ENCODE data around the gene AVPR2. TPM values are rescaled to one million over a fixed set of nuclear protein-coding genes. Genes with fewer than 3 reads are reported as not detected.

AVPR2 gene
- total and polyA plus RNA-seq, 9 donors: 0.34 to 1.5 (median 0.55) TPM; not detected in 3

DNA sequence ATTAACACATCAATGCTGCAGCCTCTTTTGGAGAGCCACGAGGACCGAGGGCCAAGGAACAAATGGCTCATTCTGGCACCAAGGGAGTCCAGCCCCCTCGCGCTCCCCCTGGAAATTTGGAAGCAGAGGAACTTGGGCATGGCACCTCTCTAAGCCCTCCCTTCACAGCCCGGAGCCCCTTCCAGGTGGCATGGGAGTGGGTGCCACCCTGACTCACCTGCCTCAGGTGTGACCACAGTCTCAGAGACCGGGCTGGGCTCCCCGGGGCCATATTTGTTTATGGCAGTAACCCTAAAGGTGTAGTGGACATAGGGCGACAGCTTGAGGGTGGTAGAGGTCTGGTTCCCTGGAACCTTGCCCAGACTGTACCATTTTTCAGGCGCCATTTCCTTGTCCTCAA, 37.3 kb upstream of the AVPR2 start:
- Histone ChIP-seq H3K36me3 (no peaks in the 10 kb centered on the region), H3K4me3 (no peak overlapping the region), H3K27me3 (no peaks in the 10 kb centered on the region), H3K4me1 (ENCODE audit: insufficient read depth) (no peaks in the 10 kb centered on the region), H3K27ac (no peak overlapping the region), H3K9me3 (no peaks in the 10 kb centered on the region)
- WGBS, 3 donors: 76 to 80% (median 79%) methylated on average over 9 of the region's 9 CpGs
- TF ChIP-seq, protein P1, sequence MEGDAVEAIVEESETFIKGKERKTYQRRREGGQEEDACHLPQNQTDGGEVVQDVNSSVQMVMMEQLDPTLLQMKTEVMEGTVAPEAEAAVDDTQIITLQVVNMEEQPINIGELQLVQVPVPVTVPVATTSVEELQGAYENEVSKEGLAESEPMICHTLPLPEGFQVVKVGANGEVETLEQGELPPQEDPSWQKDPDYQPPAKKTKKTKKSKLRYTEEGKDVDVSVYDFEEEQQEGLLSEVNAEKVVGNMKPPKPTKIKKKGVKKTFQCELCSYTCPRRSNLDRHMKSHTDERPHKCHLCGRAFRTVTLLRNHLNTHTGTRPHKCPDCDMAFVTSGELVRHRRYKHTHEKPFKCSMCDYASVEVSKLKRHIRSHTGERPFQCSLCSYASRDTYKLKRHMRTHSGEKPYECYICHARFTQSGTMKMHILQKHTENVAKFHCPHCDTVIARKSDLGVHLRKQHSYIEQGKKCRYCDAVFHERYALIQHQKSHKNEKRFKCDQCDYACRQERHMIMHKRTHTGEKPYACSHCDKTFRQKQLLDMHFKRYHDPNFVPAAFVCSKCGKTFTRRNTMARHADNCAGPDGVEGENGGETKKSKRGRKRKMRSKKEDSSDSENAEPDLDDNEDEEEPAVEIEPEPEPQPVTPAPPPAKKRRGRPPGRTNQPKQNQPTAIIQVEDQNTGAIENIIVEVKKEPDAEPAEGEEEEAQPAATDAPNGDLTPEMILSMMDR (IDR thresholded peaks at IDR 0.05): no peak
- TF ChIP-seq EP300 (IDR thresholded peaks at IDR 0.05) (no peak), POLR2A (IDR thresholded peaks at IDR 0.05) (no peak)
- no peak for DNase-seq
- intact Hi-C loops (cut with DNase I): no loop called here

DNA sequence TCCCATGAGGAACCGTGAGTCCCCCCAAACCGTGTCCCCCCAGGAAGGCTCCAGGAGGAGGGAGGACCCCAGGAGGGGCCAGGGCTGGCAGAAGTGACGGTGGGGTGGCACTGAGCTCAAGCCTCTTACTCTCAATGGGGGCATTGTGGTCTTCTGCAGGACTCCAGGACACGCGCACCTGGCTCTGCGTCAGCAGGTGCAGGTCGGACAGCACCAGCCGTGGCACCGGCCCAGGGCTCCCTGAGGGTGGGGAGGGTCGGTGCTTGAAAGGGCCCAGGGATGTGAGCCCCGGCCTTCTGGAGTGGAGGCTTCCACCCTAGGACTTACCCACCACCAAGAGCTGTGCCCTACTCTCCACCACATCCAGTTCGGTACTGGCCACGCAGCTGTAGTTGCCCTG, 36.8 kb upstream of the AVPR2 start:
- Histone ChIP-seq H3K4me3 (no peak overlapping the region), H3K36me3 (no peaks in the 10 kb centered on the region), H3K4me1 (ENCODE audit: insufficient read depth) (no peaks in the 10 kb centered on the region), H3K27ac (no peak overlapping the region), H3K9me3 (no peaks in the 10 kb centered on the region), H3K27me3 (no peaks in the 10 kb centered on the region)
- no peak for DNase-seq
- intact Hi-C loops (cut with DNase I): no loop called here
- WGBS, 3 donors: 87 to 90% (median 89%) methylated on average over 13 of the region's 13 CpGs
- TF ChIP-seq, protein P1 (IDR thresholded peaks at IDR 0.05): no peak
- TF ChIP-seq EP300 (IDR thresholded peaks at IDR 0.05): no peak
- no peak for TF ChIP-seq POLR2A (IDR thresholded peaks at IDR 0.05)

DNA sequence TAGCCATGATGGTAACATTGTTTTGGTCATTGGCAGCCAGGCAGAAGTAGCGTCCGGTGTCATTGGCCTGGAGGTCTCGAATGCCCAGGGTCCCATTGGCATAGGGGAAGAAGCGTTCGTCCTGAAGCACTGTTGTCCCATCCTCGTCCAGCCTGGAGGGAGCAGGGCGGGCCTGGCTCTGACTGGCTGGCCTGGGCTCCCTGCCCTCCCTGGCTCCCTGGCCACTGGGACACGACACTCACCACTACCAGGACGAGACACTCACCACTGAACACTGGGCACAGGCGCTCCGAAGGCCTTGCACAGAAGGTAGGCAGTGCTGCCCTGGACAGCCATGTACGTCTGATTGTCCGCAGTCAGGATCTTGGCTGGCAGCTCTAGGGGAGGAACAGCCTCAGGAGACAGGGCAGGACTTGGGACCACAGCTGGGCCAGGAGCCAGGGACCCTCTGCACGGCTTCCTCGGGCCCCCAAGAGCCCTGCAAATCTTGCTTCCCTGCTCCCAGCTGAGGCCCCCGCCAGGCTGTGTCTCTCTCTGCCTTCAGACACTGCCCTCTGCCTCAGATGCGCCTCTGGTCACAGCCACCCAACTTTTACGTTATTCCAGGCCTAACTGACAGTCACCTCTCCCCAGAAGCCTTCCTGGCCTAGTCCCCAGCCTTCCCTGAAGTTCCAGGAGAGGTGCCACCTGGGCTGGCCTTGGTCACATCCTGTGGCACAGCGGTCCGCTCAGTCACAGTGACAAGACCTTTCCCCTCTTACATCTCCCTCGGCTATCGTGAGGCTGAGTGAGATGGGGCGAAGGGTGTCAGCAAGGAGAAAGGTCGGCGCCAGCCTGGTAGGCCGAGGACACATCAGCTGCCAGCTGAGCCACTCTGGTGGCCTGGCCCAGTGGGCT, 35.6 kb upstream of the AVPR2 start:
- no peaks in the 10 kb centered on the region for H3K36me3 ChIP-seq
- H3K4me1 ChIP-seq (ENCODE audit: insufficient read depth): no peaks in the 10 kb centered on the region
- DNase-seq: no peak
- no peaks in the 10 kb centered on the region for H3K27me3 ChIP-seq
- WGBS, 3 donors: 82 to 89% (median 82%) methylated on average over 26 of the region's 26 CpGs
- intact Hi-C loops (cut with DNase I): no loop called here
- H3K4me3 ChIP-seq: no peak overlapping the region
- TF ChIP-seq, protein P1 (IDR thresholded peaks at IDR 0.05): no peak
- TF ChIP-seq EP300 (IDR thresholded peaks at IDR 0.05) (no peak), POLR2A (IDR thresholded peaks at IDR 0.05) (no peak)
- no peak overlapping the region for H3K27ac ChIP-seq
- H3K9me3 ChIP-seq: no peaks in the 10 kb centered on the region

DNA sequence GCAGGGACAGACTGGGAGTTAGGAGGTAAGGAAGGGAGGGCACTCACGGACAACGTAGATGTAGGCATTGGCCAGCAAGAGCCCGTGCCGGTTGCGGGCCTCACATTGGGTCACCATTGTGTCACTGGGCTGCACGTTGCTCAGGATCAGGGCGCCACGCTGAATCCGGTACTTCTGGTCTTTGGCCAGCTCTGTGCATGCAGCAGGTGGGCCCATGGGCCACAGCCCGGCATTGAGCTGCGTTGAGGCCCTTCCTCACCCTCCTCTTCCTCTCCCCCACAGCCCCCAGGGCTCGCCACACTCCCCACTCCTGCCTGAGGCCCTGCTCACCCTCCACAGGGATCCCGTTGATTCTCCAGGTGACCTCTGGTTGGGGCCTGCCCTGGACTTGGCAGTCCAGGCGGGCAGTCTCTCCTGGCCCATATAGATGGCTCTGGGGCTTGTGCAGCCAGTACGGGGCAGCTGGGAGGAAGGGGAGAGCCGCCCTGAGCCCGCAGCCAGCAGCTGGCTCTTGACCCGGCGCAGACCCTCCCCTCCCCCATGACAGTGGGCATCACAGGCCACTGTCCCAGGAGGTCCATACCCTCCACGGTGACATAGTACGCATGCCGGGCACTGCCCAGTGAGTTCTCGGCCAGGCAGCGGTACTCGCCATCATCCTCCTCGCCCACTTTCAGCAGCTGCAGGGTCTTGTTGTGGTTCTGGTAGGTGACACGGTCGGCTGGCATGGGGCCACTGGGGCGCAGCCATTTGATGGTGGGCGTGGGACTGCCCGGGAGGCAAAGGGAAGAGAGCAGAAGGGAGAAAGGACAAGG, 34.8 kb upstream of the AVPR2 start:
- Histone ChIP-seq H3K4me3 (no peak overlapping the region), H3K9me3 (no peaks in the 10 kb centered on the region), H3K4me1 (ENCODE audit: insufficient read depth) (no peaks in the 10 kb centered on the region), H3K36me3 (no peaks in the 10 kb centered on the region), H3K27ac (no peak overlapping the region), H3K27me3 (no peaks in the 10 kb centered on the region)
- intact Hi-C loops (cut with DNase I): no loop called here
- no peak for TF ChIP-seq POLR2A (IDR thresholded peaks at IDR 0.05)
- TF ChIP-seq EP300 (IDR thresholded peaks at IDR 0.05): no peak
- TF ChIP-seq, protein P1 (IDR thresholded peaks at IDR 0.05): no peak
- 83 to 88% (median 86%) methylated on average over 30 to 31 of the region's 31 CpGs for WGBS, 3 donors
- no peak for DNase-seq

Measured in ovary (tissue), 9 donors.